H1 (cell line): ENCODE data around the gene SSRP1. TPM values are rescaled to one million over a fixed set of nuclear protein-coding genes. Genes with fewer than 3 reads are reported as not detected.

ENCODE experiments used
- POU5F1 ChIP-seq: IDR thresholded peaks from 2 replicates; pipeline ENCODE4 v1.6.1; 2011; ENCODE audit warnings: low read depth, mild to moderate bottlenecking, low read length, moderate library complexity
- SIN3A ChIP-seq, 2 experiments: IDR thresholded peaks in 1 of 2; conservative IDR thresholded peaks in 1 of 2; 2 replicates each; pipeline ENCODE4 v1.6.1; 2011 to 2012; ENCODE audit warnings: low read length in 2 of 2, improper control_type of control experiment in 1 of 2, low read depth in 1 of 2, mild to moderate bottlenecking in 1 of 2
- polyA plus RNA-seq, 7 experiments: library from polyadenylated mRNA; depleted of rRNA in 3 of 7; stranded (reverse) in 5 of 7; unstranded in 2 of 7; fragments of >200 nt in 5 of 7; fragments of 200-250 nt in 2 of 7; gene quantifications; 1 replicate in 5 of 7; 2 replicates in 1 of 7; 4 replicates in 1 of 7; pipeline versions ENCODE4 v1.2.1 to v1.2.3, GENCODE V29; 2011 to 2013; ENCODE audit warnings: missing spikeins in 2 of 7, mixed read lengths in 2 of 7
- total RNA-seq: library from RNA; stranded (reverse); fragmentation: NEBNext Ultra II Directional; extraction: Animal tissue kit (Norgen Biotek cat#: 25700); gene quantifications from 2 replicates; pipeline ENCODE4 v1.2.1, GENCODE V29; 2021

Gene SSRP1
- total and polyA plus RNA-seq, 2 of the 8 experiments (the other 6 are each of a cell fraction or from before 2014, with no cell fraction given), result 259 to 281 TPM

DNA sequence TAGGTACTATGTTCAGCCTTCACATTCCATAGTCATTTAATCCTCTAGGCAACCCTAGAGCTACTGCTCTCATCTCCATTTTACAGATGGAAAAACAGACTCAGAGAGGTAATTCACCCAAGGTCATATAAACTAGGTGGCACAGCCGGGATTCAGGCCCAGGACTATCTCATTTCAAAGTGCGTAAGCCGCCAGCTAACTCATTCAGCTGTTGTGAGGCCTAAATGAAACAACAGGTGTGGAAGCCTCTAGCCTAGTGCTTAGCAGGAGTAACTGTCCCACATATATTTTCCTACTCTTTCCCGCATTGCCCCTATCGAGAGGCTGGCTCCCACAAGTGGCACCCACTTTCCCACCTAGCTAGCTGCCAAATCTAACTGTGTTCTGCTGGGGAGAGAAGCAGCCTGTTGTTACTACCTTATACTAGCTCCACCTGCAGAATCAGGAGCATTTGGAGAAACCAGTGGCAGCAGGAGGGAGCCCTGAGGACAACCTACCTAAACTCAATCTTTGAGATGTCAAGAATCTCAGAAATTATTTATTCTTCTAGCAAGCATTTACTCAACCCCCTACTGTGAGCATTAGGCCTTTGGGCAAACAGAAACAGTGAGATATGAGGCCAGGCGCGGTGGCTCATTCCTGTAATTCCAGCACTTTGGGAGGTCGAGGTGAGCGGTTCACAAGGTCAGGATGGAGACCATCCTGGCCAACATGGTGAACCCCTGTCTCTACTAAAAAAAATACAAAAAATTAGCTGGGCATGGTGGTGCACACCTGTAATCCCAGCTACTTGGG, 24.4 kb upstream of the SSRP1 start (continued):
- TF ChIP-seq POU5F1 (no peak), SIN3A (conservative IDR thresholded peaks at IDR 0.05 in 1 of 2, IDR thresholded peaks at IDR 0.05 in 1 of 2; ENCODE audit: low read depth in 1 of 2, low read length in 2 of 2) (no peak)
